ENCODE results near the gene SIM2. TPM values are rescaled to one million over a fixed set of nuclear protein-coding genes. Genes with fewer than 3 reads are reported as not detected.

The SIM2 gene
- total RNA-seq, 1 experiment from 2014 or later, result not detected

DNA sequence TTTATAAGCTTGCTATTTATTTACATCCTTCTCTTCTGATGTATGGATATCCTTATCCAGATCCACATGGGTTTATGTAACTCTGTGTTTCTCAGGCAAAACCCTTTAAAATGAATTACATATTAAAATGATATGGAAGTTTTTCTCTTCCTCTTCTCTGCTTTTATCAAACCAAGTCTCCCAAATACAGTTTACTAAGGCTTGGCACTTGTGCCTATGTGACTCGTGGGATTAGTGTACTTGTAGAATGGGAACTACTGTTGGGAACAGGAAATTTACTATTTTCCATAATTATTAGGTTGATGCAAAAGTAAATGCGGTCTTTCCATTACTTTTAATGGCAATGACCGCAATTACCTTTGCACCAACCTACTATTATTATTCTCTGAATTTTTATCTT lies 14.8 kb downstream of the SIM2 start:
- Histone ChIP-seq H2AFZ (ENCODE audit: low read length) (no peak overlapping the region), H3K23me2 (ENCODE audit: insufficient read length, low read depth, low read length, poor library complexity, severe bottlenecking) (peaks cover 10% of the 10 kb centered on the region), H2BK5ac (ENCODE audit: insufficient read length, low read length) (no peak overlapping the region), H3K27ac (ENCODE audit: insufficient read length, low read depth, low read length) (no peak overlapping the region), H3K4me1 (ENCODE audit: insufficient read depth, low read length) (peaks cover 2% of the 10 kb centered on the region; the same call in 1 of the 2 replicates), H4K5ac (ENCODE audit: insufficient read length, low read depth, low read length) (no peak overlapping the region), H3K56ac (ENCODE audit: insufficient read length, low read depth, low read length) (no peak overlapping the region), H3K18ac (ENCODE audit: insufficient read length, low read depth, low read length) (no peak overlapping the region), H2BK12ac (ENCODE audit: insufficient read length, low read depth, low read length) (no peak overlapping the region), H3K9me3 (ENCODE audit: control insufficient read depth, low read depth, low read length) (no peaks in the 10 kb centered on the region), H3K79me2 (ENCODE audit: insufficient read depth, low read length) (no peaks in the 10 kb centered on the region), H4K91ac (ENCODE audit: insufficient read length, low read depth, low read length) (no peak overlapping the region), H3K4me2 (ENCODE audit: insufficient read depth, insufficient read length, low read length) (no peak overlapping the region), H2BK120ac (ENCODE audit: low read depth, low read length, poor library complexity, severe bottlenecking) (no peak overlapping the region), H4K8ac (replicated peaks; ENCODE audit: insufficient read length, low read depth, low read length) (no peak overlapping the region), H3T11ph (ENCODE audit: low read length) (no peak overlapping the region), H3K79me1 (ENCODE audit: insufficient read depth, low read depth, low read length, poor library complexity, severe bottlenecking) (no peaks in the 10 kb centered on the region), H3K4ac (ENCODE audit: low read depth, low read length) (no peak overlapping the region), H4K20me1 (ENCODE audit: control insufficient read depth, insufficient read depth, insufficient read length) (no peaks in the 10 kb centered on the region), H3K9ac (ENCODE audit: extremely low read depth, insufficient read length, low read length) (no peak overlapping the region), H2BK15ac (ENCODE audit: low read depth, low read length) (no peak overlapping the region), H3K23ac (ENCODE audit: insufficient read length, low read depth, low read length) (no peak overlapping the region), H3K27me3 (ENCODE audit: insufficient read depth, low read length) (peaks cover 13% of the 10 kb centered on the region; the same call in 1 of the 2 replicates), H3K14ac (ENCODE audit: insufficient read depth, low read length) (no peak overlapping the region), H2AK5ac (ENCODE audit: insufficient read length, low read length) (no peak overlapping the region), H2BK20ac (ENCODE audit: low read depth, low read length, poor library complexity, severe bottlenecking) (no peak overlapping the region)
- no peak overlapping the region for H3K4me3 Mint-ChIP-seq
- no peaks in the 10 kb centered on the region; a peak in 1 of 7 replicates for H3K36me3 Mint-ChIP-seq (ENCODE audit: insufficient read depth in 1 of 3, low read depth in 3 of 3)
- no peak for TF ChIP-seq CTCF (conservative IDR thresholded peaks at IDR 0.05)
- no peaks in the 10 kb centered on the region; a peak in 1 of 5 replicates for H3K9me3 Mint-ChIP-seq
- H3K27ac Mint-ChIP-seq, result no peak overlapping the region
- H3K4me1 Mint-ChIP-seq, result peaks cover 23 to 28% of the 10 kb centered on the region in 2 experiments
- H3K27me3 Mint-ChIP-seq (ENCODE audit: low read depth), result peaks cover 91% of the 10 kb centered on the region
- no peak for DNase-seq
- WGBS (ENCODE audit: extremely low coverage, insufficient read length, low lambda C conversion rate), result no CpG with 5 or more reads among the region's 3 CpGs

Measured in H9 (cell line).